ENCODE data around the gene TXK.

GRCh38 chr4:48038666-48039065 lies 95.4 kb downstream of the TXK start:
- TF ChIP-seq, protein P1, sequence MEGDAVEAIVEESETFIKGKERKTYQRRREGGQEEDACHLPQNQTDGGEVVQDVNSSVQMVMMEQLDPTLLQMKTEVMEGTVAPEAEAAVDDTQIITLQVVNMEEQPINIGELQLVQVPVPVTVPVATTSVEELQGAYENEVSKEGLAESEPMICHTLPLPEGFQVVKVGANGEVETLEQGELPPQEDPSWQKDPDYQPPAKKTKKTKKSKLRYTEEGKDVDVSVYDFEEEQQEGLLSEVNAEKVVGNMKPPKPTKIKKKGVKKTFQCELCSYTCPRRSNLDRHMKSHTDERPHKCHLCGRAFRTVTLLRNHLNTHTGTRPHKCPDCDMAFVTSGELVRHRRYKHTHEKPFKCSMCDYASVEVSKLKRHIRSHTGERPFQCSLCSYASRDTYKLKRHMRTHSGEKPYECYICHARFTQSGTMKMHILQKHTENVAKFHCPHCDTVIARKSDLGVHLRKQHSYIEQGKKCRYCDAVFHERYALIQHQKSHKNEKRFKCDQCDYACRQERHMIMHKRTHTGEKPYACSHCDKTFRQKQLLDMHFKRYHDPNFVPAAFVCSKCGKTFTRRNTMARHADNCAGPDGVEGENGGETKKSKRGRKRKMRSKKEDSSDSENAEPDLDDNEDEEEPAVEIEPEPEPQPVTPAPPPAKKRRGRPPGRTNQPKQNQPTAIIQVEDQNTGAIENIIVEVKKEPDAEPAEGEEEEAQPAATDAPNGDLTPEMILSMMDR (conservative IDR thresholded peaks at IDR 0.05; ENCODE audit: low read depth, low read length), result no peak
- TF ChIP-seq EZH2 (IDR thresholded peaks at IDR 0.05; ENCODE audit: borderline replicate concordance, low read depth, low read length, poor library complexity, severe bottlenecking), result no peak
